Activated T-cell treated with anti-CD3 and anti-CD28 coated beads, Interleukin-2, amount 50 U/mL, for 1 hour (primary cell): ENCODE data around the gene EFNA1.
A peak's percentile ranks its signal among the peaks of the same experiment; 100 is the strongest.

Experiments used
- DNase-seq: peaks from one replicate; pipeline ENCODE4 v3.0.0-alpha.2; 2020

The EFNA1 gene, protein sequence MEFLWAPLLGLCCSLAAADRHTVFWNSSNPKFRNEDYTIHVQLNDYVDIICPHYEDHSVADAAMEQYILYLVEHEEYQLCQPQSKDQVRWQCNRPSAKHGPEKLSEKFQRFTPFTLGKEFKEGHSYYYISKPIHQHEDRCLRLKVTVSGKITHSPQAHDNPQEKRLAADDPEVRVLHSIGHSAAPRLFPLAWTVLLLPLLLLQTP

DNA sequence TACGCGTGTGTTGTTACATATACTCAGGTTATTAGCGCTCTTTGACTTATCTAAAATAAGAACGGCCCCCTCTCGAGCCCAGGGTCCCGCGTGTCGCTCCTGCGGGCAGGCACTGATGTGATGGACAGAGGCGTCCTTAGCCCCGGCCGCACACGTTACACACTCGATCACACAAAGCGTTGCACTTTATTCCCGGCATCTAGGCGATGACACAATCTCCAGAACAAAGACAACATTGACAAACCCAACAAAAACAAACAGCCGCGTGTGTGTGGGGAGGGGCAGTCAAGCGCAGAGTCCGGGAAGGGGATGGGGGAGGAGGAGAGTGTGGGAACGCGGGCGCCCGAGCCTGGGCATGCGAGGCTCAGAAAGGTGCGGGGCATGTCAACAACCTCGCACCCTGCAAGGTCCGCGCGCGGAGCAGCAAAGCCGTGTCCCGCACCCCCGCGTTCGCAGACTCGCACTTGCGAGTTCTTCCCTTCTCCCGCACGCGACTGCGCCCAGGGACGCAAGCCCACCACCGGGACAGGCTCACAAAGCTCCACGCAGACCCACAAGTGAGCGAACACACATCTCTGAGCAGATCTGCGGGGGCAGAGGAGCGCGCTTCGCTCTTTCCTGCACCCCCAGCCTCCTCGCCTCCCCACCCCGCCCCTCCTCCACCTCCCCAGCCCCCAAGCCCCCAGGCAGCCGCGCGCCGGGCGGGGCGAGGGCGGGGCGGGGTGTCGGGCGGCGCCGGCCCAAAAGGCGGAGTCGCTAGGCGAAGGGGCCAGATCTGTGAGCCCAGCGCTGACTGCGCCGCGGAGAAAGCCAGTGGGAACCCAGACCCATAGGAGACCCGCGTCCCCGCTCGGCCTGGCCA lies at the start of gene EFNA1:
EFNA1 (plus strand) TSS at position 772 of the 862 bp plus-strand sequence. CDS start 102 bp downstream, outside the sequence.
- DNase-seq: peak; percentile 63

DNA sequence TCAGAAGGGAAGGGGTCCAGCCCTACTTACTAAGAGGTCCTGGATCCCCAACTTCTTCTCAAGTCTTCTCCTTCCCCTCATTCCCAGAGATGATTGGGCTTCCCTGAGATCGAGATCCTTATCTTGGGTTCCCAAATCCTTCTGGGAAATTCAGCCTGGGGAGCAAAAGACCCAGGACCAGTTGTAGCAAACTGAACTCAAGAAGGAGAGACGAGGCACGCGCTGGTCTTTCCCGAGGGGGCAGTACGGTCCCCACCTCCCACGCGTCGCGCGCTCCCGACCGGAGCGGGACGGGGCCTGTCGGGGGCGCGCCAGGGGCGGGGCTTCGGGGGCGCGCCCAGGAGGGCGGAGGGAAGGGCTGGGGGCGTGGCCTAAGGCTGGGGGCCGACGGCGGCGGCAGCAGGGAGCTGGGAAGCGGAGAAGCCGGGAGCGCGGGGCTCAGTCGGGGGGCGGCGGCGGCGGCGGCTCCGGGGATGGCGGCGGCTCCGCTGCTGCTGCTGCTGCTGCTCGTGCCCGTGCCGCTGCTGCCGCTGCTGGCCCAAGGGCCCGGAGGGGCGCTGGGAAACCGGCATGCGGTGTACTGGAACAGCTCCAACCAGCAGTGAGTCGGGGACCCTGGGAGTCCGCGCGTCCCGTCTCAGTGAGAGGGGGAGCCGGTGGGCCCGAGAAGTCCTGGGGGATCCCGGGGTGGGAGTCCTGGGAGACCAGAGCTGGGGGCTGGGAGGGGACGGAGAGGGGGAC lies 49.0 kb upstream of the EFNA1 start, which contains the start of gene EFNA3:
EFNA3 (plus strand) TSS at position 369 of the 741 bp plus-strand sequence; CDS start at position 474, 105 bp downstream.
- DNase-seq: peak; percentile 77

DNA sequence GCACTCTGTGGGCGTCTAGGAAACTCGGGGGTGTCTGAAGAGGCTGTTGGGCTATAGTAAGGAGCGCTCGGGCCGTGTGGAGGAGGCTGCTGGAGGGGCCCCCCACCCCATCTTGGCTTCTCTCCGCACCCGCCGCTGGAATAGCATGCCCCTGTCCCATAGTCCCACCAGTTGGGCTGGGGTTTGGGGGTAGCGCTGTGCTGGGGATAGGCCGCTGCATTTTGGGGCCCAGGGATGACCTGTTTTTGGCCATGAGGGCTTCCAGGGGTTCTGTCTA lies 48.5 kb upstream of the EFNA1 start:
- DNase-seq: no peak

DNA sequence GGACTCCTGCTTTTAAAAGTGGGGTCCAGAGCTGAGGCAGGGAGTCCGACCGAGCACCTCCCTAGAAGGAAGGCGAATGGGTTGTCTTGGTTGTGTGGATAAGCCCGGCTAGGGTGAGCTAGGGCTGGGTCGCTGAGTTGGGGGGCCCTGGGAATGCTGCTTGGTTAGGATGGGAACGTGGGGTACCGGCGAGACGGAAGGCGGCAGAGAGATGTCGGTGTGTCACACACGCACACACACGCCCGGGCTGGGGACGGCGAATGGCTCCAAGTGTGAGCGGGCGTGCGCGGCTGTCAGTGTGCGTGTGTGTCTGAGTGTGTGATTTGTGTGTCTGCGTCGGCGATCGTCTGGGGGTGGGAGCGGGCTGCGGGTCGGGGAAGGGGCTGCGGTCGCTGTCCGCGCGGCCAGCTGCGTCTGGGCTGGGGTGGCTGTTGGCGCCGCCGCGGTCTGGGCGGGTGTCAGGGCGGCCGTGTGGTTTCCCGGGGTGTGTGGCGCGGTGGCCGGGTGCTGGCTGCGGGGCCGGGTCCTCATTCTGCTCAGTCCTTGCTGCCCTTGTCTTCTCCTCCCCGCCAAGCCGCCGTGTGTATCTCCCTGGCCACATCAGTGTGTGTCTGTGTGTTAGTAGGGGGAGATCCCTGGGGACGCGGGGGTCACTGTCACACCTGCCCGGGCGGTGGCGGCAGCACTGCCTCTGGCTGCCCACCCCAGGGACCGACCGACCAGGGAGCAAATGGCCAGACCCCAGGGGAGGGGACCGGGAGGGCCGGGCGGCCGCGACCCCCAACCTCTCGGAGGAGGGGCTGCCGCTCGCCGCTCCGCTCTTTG lies 48.0 kb upstream of the EFNA1 start:
- peak; percentile 46 for DNase-seq

DNA sequence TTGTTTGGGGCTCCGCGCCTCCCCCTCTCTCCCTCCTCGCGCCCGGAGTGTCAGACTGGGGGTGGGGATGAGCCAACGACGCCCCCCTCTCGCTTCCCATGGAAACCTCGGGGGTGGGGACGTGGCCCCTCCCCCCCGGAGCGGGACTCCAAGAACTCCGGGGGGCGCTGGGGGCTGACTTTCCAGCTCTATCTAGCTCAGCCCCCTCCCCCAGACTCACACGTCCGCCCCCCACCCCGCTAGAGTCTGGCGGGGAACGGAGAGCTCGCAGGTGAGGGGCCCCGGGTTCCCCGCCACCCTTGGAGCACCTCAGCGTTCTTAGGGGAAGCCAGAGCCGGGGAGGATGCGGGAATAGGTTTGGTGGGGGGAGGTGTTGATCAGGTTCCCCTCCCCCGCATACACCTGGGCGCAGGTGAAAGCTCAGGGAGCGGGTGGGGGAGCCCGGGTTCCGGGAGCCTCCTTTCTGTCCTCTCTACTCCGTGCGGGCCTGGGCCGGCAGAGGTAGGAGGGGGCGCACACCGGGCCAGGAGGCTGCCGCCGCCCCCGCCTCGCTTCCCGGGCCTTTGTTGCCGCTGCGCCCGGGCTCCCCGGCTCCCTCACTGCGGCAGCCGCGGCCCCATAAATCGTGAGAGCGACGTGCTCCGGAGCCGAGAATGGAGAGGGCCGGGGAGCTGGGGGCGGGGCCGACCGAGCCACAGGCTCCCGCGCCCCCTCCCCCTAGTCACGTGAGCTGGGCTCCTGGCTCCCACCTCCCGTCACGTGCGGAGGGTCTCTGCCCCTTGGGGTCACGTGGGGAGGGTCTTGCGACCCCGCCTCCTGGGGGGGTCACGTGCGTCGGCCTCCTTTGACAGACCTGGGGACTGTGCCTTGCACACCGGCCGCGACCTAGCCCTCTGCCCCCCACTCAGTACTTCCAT lies 47.1 kb upstream of the EFNA1 start:
- DNase-seq: peak; percentile 56

DNA sequence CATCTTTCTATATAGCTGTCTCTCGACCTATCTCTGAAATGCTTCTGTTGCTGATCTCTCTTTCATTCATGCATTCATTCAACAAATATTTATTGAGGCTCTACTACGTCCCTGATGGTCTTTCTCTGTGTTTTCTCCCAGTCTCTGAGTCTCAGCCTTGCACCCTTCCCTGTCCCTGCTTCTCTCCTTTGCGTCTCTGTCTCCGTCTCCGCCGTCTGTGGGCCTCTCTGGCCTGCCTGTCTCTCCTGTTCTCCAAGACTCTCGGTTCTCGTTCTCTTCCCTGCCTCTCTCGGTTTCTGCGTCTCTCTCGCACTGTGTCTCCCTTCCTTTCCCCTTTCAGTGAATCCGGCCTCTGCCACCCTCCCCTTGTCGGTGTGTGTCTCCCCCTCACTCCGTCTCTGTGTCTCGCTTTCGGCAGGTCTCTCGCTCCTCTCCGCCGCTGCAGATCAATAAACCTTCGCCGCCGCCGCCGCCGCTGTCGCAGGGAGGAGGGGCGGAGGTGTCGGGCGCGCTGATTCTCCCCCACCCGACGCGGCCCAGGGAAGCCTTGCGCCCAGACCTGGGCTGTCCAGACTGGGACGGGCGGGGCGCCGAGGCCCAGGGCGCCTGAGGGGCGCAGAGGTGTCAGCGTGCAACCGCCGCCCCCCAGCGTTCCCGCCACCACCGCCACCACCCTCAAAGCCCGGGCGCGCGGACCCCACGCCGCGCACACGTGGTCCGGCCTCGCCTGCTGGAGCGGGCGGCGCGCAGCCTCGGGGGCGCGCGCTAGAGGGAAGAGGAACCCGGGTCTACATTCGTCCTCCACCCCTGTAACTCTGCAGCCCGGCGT lies 46.0 kb upstream of the EFNA1 start:
- peak; percentile 57 for DNase-seq

DNA sequence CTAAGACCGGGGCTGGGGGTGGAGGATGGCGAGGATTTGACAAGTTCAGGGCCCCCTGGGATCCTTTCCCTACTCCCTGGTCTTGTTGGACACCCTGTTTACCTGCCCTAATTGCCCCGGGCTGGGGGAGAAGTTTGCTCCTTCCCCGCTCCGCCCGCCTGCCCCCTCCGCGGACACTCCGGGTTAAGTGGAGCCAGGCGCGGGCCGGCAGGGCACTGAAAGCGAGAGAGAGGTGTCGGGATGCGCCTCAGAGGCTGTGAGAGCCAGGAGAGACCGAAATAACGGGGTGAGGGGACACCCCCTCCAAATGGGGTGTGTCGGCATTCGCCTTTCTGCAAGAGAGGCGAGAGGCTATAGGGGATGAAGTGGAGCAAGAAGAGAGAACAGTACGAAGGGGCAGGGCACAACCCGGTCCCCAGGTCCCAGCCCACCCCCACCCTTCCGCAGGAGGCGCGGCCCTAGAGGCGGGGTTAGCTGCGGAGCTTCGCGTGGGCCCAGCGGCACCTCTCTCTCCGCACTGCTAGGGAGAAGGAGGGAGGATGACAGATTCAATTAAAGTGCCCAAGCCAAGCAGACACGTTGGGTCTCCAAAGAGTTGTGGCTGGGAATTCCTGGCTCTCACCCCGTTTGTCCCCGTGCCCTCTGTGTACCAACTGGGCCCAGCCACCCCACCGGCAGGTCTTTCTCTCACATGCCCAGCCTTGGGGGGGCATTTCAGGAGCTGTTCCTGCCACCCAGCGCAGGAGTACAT lies 45.2 kb upstream of the EFNA1 start:
- DNase-seq: peak; percentile 46

DNA sequence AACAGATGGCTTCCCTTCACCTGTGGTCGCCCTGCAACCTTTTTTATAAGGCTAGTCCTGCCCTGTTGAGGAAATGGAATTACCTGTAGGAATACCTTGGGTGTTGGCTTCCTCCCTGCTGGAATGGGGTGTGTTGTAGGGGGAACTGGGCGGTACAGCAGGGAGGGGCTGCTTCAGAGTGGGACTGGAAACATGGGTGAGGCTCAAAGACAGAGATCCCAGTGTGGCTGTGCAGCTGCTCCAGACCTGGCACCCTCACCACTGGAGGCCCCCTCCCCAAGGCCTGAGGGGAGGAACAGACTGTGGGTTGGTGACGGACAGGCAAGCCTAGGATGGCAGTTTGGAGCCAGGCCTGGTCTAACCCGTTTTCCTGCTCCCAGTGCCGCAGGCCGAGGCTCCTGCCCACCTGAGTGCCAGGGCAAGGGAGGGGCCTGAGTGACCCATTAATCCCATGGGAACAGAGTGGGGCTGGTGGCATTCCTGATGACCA lies 44.6 kb upstream of the EFNA1 start:
- no peak for DNase-seq

DNA sequence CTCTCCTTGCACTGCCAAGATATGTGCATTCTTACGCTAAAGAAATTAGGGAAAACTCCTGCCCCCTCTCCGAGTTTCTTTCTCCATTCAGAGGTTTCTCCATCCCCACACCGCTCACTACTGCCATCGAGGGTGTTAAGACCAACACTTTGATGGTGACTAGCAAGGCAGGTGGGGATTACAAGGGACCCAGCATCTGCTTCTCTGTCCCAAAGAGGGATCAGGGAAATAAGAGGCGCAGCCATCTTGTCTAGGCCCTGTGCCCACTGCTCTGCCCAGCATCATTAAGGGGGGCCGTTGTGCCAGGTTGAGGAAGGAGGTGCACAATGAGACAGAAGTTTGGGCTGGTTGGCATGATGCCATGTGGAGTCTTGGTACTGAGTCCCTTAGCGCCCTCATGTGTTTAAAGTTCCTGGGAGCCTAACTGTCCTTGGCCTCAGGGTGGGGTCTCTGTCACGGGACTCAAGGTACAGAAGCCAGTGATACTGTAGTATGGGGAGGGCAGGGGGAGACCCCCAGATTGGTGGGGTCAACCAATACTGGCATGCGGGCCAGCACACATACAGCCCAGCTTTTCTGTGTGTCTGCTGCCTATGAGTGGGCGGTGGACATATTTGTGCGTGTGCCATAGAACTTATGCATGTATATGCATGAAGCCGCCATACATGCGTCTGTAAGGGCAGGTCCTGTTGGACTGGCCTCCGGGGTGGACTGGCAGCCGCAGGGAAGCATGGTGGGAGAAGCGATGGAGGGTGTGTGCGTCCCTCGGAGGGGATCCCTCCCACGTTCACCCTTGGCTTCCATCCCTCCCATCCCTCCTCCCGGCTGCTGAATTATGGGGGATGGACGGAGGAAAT lies 43.6 kb upstream of the EFNA1 start:
- DNase-seq: peak; percentile 40

DNA sequence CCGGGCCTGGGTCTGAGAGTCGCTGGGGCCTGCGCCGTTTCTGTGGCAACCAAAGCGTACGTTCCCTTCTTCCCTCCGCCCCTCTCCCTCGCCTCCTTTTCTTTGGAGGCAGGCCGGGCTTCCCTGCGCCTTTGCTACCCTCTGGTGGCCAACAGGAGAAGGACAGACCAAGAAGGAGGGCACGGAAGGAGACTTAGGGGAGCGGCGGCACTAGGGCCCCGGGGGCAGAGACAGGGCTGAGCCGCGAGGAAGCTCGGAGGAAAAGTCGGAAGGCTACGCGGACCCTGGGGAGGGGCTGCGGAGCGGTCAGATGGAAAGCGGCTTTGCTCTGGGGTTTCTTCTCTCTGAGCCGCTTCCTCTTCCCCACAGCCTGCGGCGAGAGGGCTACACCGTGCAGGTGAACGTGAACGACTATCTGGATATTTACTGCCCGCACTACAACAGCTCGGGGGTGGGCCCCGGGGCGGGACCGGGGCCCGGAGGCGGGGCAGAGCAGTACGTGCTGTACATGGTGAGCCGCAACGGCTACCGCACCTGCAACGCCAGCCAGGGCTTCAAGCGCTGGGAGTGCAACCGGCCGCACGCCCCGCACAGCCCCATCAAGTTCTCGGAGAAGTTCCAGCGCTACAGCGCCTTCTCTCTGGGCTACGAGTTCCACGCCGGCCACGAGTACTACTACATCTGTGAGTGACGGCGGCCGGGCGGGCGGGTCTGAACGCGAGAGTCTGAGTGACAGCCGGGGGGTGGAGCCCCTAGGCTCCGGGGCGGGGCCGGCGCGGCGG lies 42.8 kb upstream of the EFNA1 start:
- DNase-seq: peak; percentile 95

DNA sequence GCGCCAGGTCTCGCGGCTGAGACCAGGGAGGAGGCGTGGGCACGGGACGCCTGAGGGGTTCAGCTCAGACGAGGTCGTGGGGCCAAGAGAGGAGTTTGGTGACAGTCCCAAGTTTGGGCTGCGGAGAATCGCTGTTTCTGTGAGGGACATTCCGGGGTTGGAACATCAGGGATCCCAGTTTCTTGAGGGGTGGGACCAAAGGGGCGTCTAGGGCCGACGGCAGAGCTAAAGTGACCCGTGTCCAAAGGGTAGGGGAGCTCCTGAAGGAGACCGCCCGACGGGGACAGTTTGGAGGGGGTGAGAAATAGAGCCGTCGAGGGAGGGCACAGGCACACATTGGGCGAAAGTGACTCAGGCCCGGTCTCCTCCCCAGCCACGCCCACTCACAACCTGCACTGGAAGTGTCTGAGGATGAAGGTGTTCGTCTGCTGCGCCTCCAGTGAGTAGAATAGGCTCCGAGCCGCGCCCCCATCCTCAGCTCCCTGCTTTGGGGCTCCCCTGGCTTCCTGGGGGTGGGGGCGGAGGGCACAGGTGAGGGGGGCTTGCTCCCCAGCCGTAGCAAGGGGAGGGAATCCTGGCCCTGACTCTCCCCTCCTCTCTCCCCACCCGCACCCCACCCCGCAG lies 42.1 kb upstream of the EFNA1 start:
- peak; percentile 78 for DNase-seq

DNA sequence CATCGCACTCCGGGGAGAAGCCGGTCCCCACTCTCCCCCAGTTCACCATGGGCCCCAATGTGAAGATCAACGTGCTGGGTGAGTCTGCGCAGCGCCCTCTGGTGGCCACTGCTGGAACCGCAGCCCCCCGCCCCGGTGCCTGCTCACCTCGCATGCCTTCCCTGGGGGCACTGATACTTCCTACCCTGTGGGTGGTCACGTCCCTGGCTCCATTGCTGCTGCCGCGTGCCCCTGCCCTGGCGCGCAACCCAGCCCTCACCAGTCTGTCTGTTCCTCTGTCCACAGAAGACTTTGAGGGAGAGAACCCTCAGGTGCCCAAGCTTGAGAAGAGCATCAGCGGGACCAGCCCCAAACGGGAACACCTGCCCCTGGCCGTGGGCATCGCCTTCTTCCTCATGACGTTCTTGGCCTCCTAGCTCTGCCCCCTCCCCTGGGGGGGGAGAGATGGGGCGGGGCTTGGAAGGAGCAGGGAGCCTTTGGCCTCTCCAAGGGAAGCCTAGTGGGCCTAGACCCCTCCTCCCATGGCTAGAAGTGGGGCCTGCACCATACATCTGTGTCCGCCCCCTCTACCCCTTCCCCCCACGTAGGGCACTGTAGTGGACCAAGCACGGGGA lies 41.4 kb upstream of the EFNA1 start:
- peak; percentile 88 for DNase-seq

DNA sequence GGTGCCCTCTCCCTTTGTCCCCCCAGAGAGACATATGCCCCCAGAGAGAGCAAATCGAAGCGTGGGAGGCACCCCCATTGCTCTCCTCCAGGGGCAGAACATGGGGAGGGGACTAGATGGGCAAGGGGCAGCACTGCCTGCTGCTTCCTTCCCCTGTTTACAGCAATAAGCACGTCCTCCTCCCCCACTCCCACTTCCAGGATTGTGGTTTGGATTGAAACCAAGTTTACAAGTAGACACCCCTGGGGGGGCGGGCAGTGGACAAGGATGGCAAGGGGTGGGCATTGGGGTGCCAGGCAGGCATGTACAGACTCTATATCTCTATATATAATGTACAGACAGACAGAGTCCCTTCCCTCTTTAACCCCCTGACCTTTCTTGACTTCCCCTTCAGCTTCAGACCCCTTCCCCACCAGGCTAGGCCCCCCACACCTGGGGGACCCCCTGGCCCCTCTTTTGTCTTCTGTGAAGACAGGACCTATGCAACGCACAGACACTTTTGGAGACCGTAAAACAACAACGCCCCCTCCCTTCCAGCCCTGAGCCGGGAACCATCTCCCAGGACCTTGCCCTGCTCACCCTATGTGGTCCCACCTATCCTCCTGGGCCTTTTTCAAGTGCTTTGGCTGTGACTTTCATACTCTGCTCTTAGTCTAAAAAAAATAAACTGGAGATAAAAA lies 40.7 kb upstream of the EFNA1 start:
- no peak for DNase-seq

DNA sequence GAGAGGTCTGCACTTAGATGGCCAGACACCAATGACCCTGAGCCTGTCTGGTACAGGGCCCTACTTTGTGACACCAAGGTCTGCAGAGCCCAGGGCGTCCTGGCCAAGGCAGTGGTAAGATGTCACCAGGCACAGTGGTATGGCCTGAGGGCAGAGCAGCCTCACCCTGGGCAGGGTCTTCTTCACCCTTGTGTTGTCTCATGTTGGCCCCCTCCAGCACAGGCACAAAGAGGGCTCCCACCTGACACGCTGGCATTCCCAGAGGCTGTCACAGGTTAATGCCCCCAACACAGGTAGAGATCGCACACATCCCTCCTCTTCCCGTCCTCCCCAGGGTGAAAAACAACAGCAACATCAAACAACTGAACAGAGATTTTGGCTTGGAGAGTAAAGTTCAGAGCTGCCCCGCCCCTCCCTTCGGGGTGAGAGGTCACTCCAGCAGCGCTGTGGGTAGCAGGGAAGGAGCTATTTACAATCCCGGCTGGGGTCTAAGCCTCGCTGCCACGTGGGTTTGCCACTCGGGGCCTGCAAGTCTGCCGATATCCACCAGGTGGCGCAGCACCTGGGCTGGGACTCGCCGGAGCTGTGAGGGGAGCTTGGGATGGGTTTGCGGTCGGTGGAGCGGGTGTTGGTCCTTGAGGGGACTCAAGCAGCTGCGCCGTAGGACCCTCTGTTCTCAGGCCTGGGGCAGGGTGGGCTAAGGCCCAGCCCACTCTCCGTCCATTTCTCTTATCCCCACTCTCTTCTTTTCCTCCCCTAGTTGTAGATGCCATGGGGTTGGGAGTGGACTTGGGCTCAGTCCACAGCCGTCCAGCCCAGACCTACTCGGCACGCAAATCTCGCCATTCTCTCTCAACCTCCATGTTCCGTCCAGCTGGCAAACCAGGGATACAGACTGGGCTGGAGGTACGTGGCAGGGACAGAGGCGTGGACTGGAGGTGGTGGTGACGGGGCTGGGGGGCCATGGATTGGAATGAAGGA lies 36.3 kb upstream of the EFNA1 start:
- peak; percentile 83 for DNase-seq

DNA sequence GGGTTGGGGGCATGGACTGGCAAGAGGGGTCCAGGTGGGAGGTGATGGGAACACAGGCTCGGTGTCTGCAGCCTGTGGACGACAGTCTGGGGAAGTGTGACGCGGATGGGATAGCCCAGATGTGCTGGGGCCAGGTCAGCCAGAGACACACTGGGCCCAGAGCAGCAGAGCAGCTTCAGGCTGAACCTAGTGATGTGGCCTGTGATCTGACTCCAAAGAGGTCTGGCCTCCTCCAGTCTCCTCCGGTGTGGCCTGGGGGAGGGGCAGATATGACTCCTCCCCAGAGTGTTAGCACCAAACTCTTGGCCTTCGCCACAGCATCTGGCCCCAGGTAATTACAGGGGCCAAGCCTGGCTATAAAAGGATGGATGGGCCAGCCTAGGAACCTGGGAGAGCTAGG lies 35.5 kb upstream of the EFNA1 start:
- no peak for DNase-seq
